HFF-Myc (cell line): Measurements from ENCODE around the gene HLF.

Experiments
- DNase-seq: peaks from one replicate; pipeline ENCODE4 v3.0.0-alpha.2; 2011; ENCODE audit warnings: low read depth; ENCODE audit errors: extremely low read depth
- H3K4me3 ChIP-seq: replicated peaks from 2 replicates; pipeline ENCODE4 v1.5.1; 2011; ENCODE audit warnings: low read depth, mild to moderate bottlenecking, control low read depth, low read length
- TF ChIP-seq, protein P1 (sequence below): IDR thresholded peaks from 2 replicates; pipeline ENCODE4 v1.5.1; 2012; ENCODE audit warnings: mild to moderate bottlenecking, low read depth, low read length, control low read depth; ENCODE audit errors: missing control alignments

Gene HLF

DNA sequence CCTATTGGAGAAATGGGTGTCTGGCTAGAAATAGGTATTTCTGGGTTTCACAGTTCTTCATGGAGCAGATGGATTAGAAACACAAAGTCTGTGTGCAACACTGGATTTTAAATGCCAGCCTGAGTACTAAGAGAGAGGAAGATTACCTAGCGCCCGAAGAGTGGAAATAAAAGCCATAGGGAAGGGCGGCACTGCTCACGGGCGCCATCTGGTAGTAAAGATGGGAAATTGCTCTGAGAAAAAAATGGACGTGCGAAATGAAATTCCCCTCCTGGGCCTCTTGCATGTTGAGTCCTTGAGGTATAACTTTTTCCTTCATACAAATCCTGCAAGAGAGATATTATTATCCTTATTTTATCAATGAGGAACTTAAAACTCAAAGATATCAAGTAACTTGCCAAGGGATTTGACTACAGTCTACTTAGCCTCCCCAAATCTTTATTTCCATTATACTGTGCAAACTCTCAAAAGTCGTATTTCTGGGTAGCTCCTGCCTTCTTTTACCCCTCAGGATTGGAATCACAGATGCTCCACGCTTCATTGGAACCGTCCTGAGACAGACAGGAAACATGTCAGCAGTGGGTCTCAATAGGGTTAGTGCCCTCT is 84.1 kb downstream of the HLF start:
- DNase-seq: no peak
- H3K4me3 ChIP-seq: no peak overlapping the region

DNA sequence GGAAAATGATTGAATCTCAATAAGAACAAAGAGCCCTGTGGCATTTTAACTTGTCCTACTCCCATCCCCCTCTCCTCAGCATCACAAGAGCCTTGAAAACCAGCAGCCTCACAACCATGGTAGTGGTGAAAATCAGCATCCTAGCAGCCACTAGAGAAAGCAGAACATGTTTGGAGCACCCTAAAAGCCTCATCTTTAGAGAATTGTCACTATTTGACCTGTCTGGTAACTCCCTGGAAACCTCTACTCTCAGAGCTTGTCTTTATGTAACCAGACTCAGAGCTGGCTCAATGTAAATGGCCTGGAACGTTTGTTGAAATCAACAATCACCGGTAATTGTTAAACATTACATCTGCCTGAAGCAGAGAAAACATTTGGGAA is 86.1 kb downstream of the HLF start:
- no peak overlapping the region for H3K4me3 ChIP-seq
- TF ChIP-seq, protein P1, sequence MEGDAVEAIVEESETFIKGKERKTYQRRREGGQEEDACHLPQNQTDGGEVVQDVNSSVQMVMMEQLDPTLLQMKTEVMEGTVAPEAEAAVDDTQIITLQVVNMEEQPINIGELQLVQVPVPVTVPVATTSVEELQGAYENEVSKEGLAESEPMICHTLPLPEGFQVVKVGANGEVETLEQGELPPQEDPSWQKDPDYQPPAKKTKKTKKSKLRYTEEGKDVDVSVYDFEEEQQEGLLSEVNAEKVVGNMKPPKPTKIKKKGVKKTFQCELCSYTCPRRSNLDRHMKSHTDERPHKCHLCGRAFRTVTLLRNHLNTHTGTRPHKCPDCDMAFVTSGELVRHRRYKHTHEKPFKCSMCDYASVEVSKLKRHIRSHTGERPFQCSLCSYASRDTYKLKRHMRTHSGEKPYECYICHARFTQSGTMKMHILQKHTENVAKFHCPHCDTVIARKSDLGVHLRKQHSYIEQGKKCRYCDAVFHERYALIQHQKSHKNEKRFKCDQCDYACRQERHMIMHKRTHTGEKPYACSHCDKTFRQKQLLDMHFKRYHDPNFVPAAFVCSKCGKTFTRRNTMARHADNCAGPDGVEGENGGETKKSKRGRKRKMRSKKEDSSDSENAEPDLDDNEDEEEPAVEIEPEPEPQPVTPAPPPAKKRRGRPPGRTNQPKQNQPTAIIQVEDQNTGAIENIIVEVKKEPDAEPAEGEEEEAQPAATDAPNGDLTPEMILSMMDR: no peak
- no peak for DNase-seq

More for the DNA sequence above, 84.1 kb downstream of the HLF start:
- TF ChIP-seq, protein P1: peak; percentile 83

DNA sequence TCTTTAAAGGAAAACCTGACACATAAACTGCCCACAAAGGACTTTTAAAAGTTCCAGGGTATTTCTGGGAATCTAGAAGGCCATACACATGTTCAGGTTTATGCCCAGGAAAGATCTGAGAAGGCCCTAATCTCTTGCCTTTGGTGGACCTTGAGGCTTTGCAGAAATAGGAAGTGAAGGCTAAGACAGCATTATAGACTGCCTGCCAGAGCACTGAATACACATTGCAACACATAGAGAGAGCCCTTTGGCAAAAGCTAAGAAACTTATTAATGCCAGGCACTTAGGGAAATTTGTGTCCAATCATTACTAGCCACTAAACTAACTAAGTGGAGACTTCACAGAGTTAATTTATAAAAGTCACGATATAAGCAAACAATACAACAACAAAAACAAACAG is 86.5 kb downstream of the HLF start:
- no peak for DNase-seq
- H3K4me3 ChIP-seq: no peak overlapping the region
- TF ChIP-seq, protein P1: no peak

DNA sequence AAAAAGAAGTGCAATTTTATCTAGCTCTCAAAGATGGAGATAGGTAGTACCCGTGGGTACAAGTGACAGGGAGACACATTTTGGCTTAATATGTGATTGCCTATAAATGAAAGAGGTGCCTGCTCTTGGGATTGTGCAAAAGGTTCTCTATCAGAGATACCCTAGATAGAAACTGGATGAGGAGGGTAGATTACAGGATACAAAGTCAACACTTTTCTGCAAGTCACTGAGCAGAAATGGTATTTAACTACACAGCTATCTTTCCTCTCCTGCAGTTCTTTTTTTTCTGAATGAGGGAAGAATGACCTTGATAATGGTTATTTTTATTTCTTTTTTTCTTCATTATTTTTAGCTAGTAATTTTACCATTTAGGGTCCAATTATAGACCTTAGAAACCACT is 89.2 kb downstream of the HLF start:
- TF ChIP-seq, protein P1: no peak
- no peak overlapping the region for H3K4me3 ChIP-seq
- no peak for DNase-seq

DNA sequence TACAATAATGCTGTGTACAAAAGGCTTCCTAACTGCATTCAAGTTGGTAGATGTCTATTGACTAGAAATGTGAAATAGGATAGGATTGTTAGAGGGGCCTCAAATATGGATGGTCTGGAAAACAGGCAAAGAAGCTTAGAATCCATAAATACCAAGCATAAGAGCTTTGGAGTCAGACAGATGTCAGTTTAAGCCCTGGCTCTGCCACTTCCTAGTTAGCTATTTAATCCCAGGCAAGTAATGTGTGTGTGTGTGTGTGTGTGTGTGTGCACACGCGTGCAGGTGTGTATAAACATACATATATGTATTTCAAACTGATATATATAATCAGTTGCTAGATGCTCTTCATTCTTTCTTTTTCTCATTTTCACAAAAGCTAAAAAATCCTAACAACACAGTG is 90.2 kb downstream of the HLF start:
- DNase-seq: no peak
- TF ChIP-seq, protein P1: no peak
- no peak overlapping the region for H3K4me3 ChIP-seq

DNA sequence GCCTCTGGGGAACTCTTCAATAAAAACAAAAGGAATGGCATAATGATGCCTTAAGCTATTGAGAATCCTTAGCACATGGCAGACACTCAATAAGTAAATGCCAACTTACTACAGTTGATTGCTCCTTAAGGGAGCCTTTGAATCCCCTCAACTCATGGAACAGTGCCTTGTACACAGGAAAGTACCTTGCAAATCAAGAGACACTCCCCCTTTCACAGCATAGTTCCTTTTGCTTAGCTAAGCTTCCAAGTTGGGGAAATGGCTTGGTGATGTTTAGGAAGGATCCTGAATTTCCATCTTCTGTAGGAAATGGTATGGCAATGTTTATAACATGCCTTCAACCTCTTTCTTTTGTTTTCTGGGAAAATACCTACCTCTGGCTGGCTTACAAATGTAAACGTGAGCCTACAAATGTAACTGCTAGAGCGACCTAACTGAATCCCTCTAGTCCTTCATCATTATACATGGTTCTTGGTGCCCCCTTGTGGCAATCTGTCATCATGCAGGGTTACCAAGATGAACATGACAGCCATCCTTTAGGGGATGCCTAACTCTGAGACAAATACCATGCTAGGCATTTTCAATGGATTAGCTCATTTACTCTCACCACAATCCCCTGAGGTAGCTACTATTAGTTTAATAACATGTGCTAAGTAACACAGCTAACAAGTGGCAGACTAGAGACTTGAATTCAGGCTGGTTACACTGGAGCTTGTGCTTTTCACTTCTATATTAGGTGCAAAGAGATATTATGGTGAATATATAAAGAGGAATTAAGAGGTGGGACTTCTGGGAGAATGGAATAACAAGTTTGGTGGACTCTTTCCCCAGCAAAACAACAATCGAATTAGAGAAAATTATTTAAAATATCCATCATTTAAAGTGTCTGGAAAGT is 91.9 kb downstream of the HLF start:
- H3K4me3 ChIP-seq: no peak overlapping the region
- peak; percentile 52 for DNase-seq
- TF ChIP-seq, protein P1: peak; percentile 78
